Keratinocyte (primary cell): Measurements from ENCODE around the gene ANAPC2. TPM values are rescaled to one million over a fixed set of nuclear protein-coding genes. Genes with fewer than 3 reads are reported as not detected.

Experiments used
- DNase-seq: peaks from one replicate; pipeline ENCODE4 v3.0.0-alpha.2; 2011; ENCODE audit warnings: low read depth, missing footprints, low spot score
- FAIRE-seq: peaks from 2 replicates; lab custom pipeline; 2011; peaks lifted over from hg19 to GRCh38; lab: Jason Lieb, UNC
- H2AFZ ChIP-seq: 2 replicates; pipeline ENCODE4 v1.6.0; 2012; ENCODE audit warnings: low read length, control low read depth, inconsistent platforms; ENCODE audit not compliant: control insufficient read depth
- H3K27ac ChIP-seq: 2 replicates; pipeline ENCODE4 v1.5.1; 2011; ENCODE audit warnings: low read length; ENCODE audit not compliant: control insufficient read depth, insufficient read depth
- H3K27me3 ChIP-seq: 3 replicates; pipeline ENCODE4 v1.6.0; 2011; ENCODE audit warnings: low read length; ENCODE audit not compliant: control insufficient read depth, insufficient read depth; ENCODE audit errors: extremely low read depth
- H3K36me3 ChIP-seq, 2 experiments: 2 replicates in 1 of 2; 3 replicates in 1 of 2; pipeline ENCODE4 v1.5.1; 2011; ENCODE audit warnings: low read length in 2 of 2, mild to moderate bottlenecking in 1 of 2; ENCODE audit not compliant: control insufficient read depth in 2 of 2, insufficient read depth in 2 of 2; ENCODE audit errors: extremely low read depth in 1 of 2
- H3K4me1 ChIP-seq: 3 replicates; pipeline ENCODE4 v1.5.1; 2011; ENCODE audit warnings: low read length; ENCODE audit not compliant: control insufficient read depth, insufficient read depth; ENCODE audit errors: extremely low read depth
- H3K4me2 ChIP-seq: 3 replicates; pipeline ENCODE4 v1.6.0; 2011; ENCODE audit warnings: low read depth, low read length; ENCODE audit not compliant: control insufficient read depth, insufficient read depth; ENCODE audit errors: extremely low read depth
- H3K4me3 ChIP-seq, 3 experiments: fragments of 200-600 bp in 1 of 3; sonication (generic) in 1 of 3; 2 replicates in 2 of 3; 3 replicates in 1 of 3; pipeline ENCODE4 v1.5.1; 2011 to 2016; ENCODE audit warnings: low read length in 3 of 3, mild to moderate bottlenecking in 3 of 3, control low read depth in 2 of 3, inconsistent platforms in 1 of 3, low read depth in 1 of 3, mixed read lengths in 1 of 3, mixed run types in 1 of 3, moderate library complexity in 1 of 3; ENCODE audit not compliant: control insufficient read depth in 2 of 3, insufficient read depth in 2 of 3; ENCODE audit errors: extremely low read depth in 1 of 3
- H3K79me2 ChIP-seq: 2 replicates; pipeline ENCODE4 v1.6.0; 2012; ENCODE audit warnings: low read length; ENCODE audit not compliant: control insufficient read depth, insufficient read depth
- H3K9ac ChIP-seq: 3 replicates; pipeline ENCODE4 v1.6.0; 2011; ENCODE audit warnings: low read length; ENCODE audit not compliant: control insufficient read depth, insufficient read depth; ENCODE audit errors: extremely low read depth
- H3K9me1 ChIP-seq: 3 replicates; pipeline ENCODE4 v1.6.0; 2011; ENCODE audit warnings: low read length; ENCODE audit not compliant: control insufficient read depth, insufficient read depth; ENCODE audit errors: extremely low read depth
- H3K9me3 ChIP-seq: 2 replicates; pipeline ENCODE4 v1.5.1; 2012; ENCODE audit warnings: low read depth, low read length; ENCODE audit not compliant: control insufficient read depth
- H4K20me1 ChIP-seq: 3 replicates; pipeline ENCODE4 v1.6.0; 2011; ENCODE audit warnings: low read length; ENCODE audit not compliant: control insufficient read depth, insufficient read depth; ENCODE audit errors: extremely low read depth
- EZH2 ChIP-seq: IDR thresholded peaks from one replicate; pipeline ENCODE4 v1.6.1; 2012; ENCODE audit warnings: inconsistent platforms, mild to moderate bottlenecking, low read length, moderate library complexity
- dilution Hi-C: fragments of 300-500 bp; cut with MboI; formaldehyde crosslinking; loops from one replicate; pipeline ENCODE4 v1.7.0; 2020; ENCODE audit warnings: low sequenced_read_pairs; ENCODE audit not compliant: extremely low pct_ligation_motif_present
- polyA plus RNA-seq, 5 experiments: library from polyadenylated mRNA; depleted of rRNA in 3 of 5; stranded (reverse) in 3 of 5; stranded (forward) in 1 of 5; unstranded in 1 of 5; fragments of >200 nt; gene quantifications; 1 replicate in 1 of 5; 2 replicates in 3 of 5; 3 replicates in 1 of 5; pipeline versions ENCODE4 v1.2.1 to v1.2.3, GENCODE V29; 2011 to 2012; ENCODE audit warnings: missing spikeins in 2 of 5, low read depth in 1 of 5, low replicate concordance in 1 of 5
- TF ChIP-seq, protein P1 (sequence below), 3 experiments: IDR thresholded peaks in 1 of 3; conservative IDR thresholded peaks in 1 of 3; optimal IDR thresholded peaks in 1 of 3; 2 replicates in 2 of 3; 3 replicates in 1 of 3; pipeline versions ENCODE3 to v1.5.1; 2011; ENCODE audit warnings: low read length in 3 of 3, mild to moderate bottlenecking in 3 of 3, moderate library complexity in 2 of 3, control low read depth in 1 of 3, inconsistent platforms in 1 of 3; ENCODE audit not compliant: insufficient read depth in 2 of 3; ENCODE audit errors: extremely low read depth in 1 of 3

The ANAPC2 gene
- polyA plus RNA-seq, 1 donor (not counting 4 experiments of a cell fraction or from before 2014, with no cell fraction given): 11.9 TPM

DNA sequence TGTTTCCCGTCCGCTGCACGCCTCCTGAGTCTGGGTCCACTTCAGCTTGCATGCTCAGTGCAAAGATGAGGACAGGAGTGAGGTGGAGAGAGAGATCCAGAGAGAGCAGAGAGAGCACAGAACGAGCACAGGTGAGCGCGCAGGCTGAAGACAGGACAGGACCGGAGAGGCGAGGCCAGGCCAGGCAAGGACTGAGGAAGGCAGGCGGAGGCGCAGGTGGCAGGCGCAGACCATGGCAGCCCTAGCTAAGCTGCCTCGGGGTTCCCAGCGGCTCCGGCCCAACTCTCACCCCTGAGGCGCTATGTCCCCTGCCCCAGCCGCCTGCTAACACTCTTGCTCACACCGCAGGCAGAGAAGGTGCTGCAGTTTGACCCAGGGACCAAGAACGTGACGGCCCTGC, 39.7 kb downstream of the ANAPC2 start:
- no peak for FAIRE-seq
- dilution Hi-C loops: no loop called here
- no peak for TF ChIP-seq EZH2
- TF ChIP-seq, protein P1, sequence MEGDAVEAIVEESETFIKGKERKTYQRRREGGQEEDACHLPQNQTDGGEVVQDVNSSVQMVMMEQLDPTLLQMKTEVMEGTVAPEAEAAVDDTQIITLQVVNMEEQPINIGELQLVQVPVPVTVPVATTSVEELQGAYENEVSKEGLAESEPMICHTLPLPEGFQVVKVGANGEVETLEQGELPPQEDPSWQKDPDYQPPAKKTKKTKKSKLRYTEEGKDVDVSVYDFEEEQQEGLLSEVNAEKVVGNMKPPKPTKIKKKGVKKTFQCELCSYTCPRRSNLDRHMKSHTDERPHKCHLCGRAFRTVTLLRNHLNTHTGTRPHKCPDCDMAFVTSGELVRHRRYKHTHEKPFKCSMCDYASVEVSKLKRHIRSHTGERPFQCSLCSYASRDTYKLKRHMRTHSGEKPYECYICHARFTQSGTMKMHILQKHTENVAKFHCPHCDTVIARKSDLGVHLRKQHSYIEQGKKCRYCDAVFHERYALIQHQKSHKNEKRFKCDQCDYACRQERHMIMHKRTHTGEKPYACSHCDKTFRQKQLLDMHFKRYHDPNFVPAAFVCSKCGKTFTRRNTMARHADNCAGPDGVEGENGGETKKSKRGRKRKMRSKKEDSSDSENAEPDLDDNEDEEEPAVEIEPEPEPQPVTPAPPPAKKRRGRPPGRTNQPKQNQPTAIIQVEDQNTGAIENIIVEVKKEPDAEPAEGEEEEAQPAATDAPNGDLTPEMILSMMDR (optimal IDR thresholded peaks at IDR 0.05 in 1 of 3, IDR thresholded peaks at IDR 0.05 in 1 of 3, conservative IDR thresholded peaks at IDR 0.05 in 1 of 3; ENCODE audit: extremely low read depth in 1 of 3, insufficient read depth in 2 of 3, low read length in 3 of 3): no peak

DNA sequence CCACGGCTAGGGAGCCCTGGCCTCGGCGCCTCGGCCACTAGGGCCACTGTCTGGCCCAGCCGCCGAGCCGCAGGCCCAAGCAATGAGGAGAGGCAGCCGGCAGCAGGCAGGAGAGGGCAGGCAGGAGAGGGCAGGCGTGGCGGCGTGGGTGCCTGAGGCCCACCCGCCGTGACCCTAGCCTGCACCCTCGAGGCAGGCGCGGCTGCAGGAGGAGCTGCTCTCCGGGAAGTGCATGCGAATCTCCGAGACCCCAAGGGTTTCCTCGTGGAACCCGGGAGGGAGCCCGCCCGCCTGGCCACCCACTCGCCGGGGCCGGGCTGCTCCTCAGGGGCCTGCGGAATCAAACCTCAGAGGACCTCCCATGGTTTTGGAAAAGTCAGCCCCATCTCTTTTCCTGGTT, 40.1 kb downstream of the ANAPC2 start:
- no peaks in the 10 kb centered on the region for H3K79me2 ChIP-seq
- H3K9me3 ChIP-seq: no peaks in the 10 kb centered on the region
- H3K4me1 ChIP-seq: no peaks in the 10 kb centered on the region
- no peaks in the 10 kb centered on the region for H3K9me1 ChIP-seq
- no peak for TF ChIP-seq EZH2
- TF ChIP-seq, protein P1 (optimal IDR thresholded peaks at IDR 0.05 in 1 of 3, IDR thresholded peaks at IDR 0.05 in 1 of 3, conservative IDR thresholded peaks at IDR 0.05 in 1 of 3; ENCODE audit: extremely low read depth in 1 of 3, insufficient read depth in 2 of 3, low read length in 3 of 3): no peak
- no peaks in the 10 kb centered on the region for H4K20me1 ChIP-seq
- DNase-seq: no peak
- FAIRE-seq: no peak
- no peak overlapping the region for H3K4me3 ChIP-seq
- H3K36me3 ChIP-seq: no peaks in the 10 kb centered on the region
- no peak overlapping the region for H3K9ac ChIP-seq
- peaks cover 10% of the 10 kb centered on the region for H3K27me3 ChIP-seq
- H3K4me2 ChIP-seq: no peak overlapping the region
- dilution Hi-C loops: no loop called here
- H3K27ac ChIP-seq: no peak overlapping the region
- H2AFZ ChIP-seq: no peak overlapping the region

More for the DNA sequence above, 39.7 kb downstream of the ANAPC2 start:
- no peaks in the 10 kb centered on the region for H3K9me3 ChIP-seq
- H3K9me1 ChIP-seq: no peaks in the 10 kb centered on the region
- no peaks in the 10 kb centered on the region for H3K4me1 ChIP-seq
- DNase-seq: no peak
- no peak overlapping the region for H2AFZ ChIP-seq
- H4K20me1 ChIP-seq: no peaks in the 10 kb centered on the region
- no peak overlapping the region for H3K4me3 ChIP-seq
- H3K27me3 ChIP-seq: peaks cover 6% of the 10 kb centered on the region
- no peak overlapping the region for H3K9ac ChIP-seq
- H3K27ac ChIP-seq: no peak overlapping the region
- no peaks in the 10 kb centered on the region for H3K36me3 ChIP-seq
- no peaks in the 10 kb centered on the region for H3K79me2 ChIP-seq
- no peak overlapping the region for H3K4me2 ChIP-seq
